ENCODE results near the gene LPCAT2. TPM values are rescaled to one million over a fixed set of nuclear protein-coding genes. Genes with fewer than 3 reads are reported as not detected.

Gene LPCAT2
- total and polyA plus RNA-seq, 7 donors = 1.0 to 4.3 (median 2.1) TPM

- DNase-seq = no peak
- intact Hi-C loops (cut with DNase I) = no loop called here
- TF ChIP-seq, protein P1, sequence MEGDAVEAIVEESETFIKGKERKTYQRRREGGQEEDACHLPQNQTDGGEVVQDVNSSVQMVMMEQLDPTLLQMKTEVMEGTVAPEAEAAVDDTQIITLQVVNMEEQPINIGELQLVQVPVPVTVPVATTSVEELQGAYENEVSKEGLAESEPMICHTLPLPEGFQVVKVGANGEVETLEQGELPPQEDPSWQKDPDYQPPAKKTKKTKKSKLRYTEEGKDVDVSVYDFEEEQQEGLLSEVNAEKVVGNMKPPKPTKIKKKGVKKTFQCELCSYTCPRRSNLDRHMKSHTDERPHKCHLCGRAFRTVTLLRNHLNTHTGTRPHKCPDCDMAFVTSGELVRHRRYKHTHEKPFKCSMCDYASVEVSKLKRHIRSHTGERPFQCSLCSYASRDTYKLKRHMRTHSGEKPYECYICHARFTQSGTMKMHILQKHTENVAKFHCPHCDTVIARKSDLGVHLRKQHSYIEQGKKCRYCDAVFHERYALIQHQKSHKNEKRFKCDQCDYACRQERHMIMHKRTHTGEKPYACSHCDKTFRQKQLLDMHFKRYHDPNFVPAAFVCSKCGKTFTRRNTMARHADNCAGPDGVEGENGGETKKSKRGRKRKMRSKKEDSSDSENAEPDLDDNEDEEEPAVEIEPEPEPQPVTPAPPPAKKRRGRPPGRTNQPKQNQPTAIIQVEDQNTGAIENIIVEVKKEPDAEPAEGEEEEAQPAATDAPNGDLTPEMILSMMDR (IDR thresholded peaks at IDR 0.05) = no peak
- Histone ChIP-seq H3K4me3 (no peak overlapping the region), H3K36me3 (ENCODE audit: insufficient read depth in 1 of 2, low read depth in 1 of 2) (no peaks in the 10 kb centered on the region), H3K27me3 (ENCODE audit: insufficient read depth in 3 of 3, low read length in 2 of 3) (no peaks in the 10 kb centered on the region), H3K4me1 (no peaks in the 10 kb centered on the region), H3K9me3 (no peaks in the 10 kb centered on the region), H3K27ac (no peak overlapping the region)
- ATAC-seq = peak in 1 of 4 donors; percentile 96
These were observed 43.7 kb downstream of the LPCAT2 start for GRCh38 chr16:55552621-55553020.

DNA sequence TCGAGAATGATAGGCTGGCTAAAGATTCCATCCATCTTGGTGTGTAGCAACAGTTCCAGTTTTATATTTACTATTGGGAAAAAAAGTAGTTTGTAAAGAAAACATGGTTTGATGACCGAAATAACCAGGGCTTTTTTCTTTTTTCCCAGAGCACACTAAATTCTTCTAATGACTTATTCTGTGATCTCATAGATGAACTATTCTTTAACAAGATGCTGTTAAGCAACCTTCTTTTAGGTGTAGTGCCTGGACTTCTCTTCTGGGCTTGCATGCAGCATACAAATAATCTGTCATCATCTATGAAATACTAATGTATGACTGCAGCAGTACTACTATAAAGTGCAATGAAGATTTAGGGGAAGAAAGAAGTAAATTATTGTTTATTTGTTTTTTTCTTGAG, 46.6 kb downstream of the LPCAT2 start:
- Histone ChIP-seq H3K4me3 (no peak overlapping the region), H3K9me3 (no peaks in the 10 kb centered on the region), H3K4me1 (no peaks in the 10 kb centered on the region), H3K36me3 (ENCODE audit: insufficient read depth in 1 of 2, low read depth in 1 of 2) (no peaks in the 10 kb centered on the region), H3K27ac (no peak overlapping the region), H3K27me3 (ENCODE audit: insufficient read depth in 3 of 3, low read length in 2 of 3) (no peaks in the 10 kb centered on the region)
- no peak for DNase-seq
- WGBS, 3 donors = 66 to 88% (median 81%) methylated on average over 2 of the region's 2 CpGs
- TF ChIP-seq, protein P1 (IDR thresholded peaks at IDR 0.05) = no peak
- intact Hi-C loops (cut with DNase I) = no loop called here
- no peak for ATAC-seq

GRCh38 chr16:55557186-55557585, 48.3 kb downstream of the LPCAT2 start:
- TF ChIP-seq, protein P1 (IDR thresholded peaks at IDR 0.05) = no peak
- H3K4me3 ChIP-seq = no peak overlapping the region
- no peaks in the 10 kb centered on the region for H3K4me1 ChIP-seq
- no peaks in the 10 kb centered on the region for H3K9me3 ChIP-seq
- intact Hi-C loops (cut with DNase I) = no loop called here
- DNase-seq = no peak
- no peak overlapping the region for H3K27ac ChIP-seq
- H3K27me3 ChIP-seq (ENCODE audit: insufficient read depth in 3 of 3, low read length in 2 of 3) = no peaks in the 10 kb centered on the region
- no peak for ATAC-seq
- no peaks in the 10 kb centered on the region for H3K36me3 ChIP-seq (ENCODE audit: insufficient read depth in 1 of 2, low read depth in 1 of 2)

GRCh38 chr16:55559233-55559632, 50.4 kb downstream of the LPCAT2 start:
- H3K4me3 ChIP-seq = no peak overlapping the region
- no peaks in the 10 kb centered on the region for H3K9me3 ChIP-seq
- DNase-seq (no peak), ATAC-seq (no peak)
- TF ChIP-seq, protein P1 (IDR thresholded peaks at IDR 0.05) = no peak
- intact Hi-C loops (cut with DNase I) = no loop called here
- no peaks in the 10 kb centered on the region for H3K36me3 ChIP-seq (ENCODE audit: insufficient read depth in 1 of 2, low read depth in 1 of 2)
- H3K27me3 ChIP-seq (ENCODE audit: insufficient read depth in 3 of 3, low read length in 2 of 3) = no peaks in the 10 kb centered on the region
- H3K4me1 ChIP-seq = peaks cover under 1% of the 10 kb centered on the region
- no peak overlapping the region for H3K27ac ChIP-seq

DNA sequence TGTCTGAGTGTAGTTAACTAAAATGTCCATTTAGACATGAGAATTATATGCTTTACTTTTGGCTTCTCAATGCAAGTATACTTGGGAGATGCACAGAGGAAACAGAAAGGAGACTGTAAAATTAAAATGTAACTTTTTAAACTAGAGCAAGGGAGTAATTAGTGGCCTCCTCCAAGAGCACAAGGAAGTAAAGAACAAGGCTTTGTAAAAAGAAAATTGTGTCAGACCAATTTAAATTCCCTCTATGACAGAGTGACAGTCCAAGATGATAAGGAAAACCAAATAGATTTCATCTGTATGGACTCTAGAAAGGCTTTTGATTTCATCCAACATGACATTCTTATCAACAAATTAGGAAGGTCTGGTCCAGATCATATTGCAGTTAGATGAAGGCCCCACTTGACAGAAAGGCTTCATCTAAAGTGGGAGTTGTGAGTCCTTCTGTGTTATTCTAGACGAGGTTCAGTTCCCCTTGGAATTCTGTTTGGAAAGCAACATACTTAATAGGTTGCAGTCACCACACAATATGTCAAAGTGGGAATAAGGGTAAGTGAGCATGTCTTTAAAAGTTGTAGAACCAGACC, 51.2 kb downstream of the LPCAT2 start:
- H3K27me3 ChIP-seq (ENCODE audit: insufficient read depth in 3 of 3, low read length in 2 of 3) = no peaks in the 10 kb centered on the region
- TF ChIP-seq, protein P1 (IDR thresholded peaks at IDR 0.05) = no peak
- H3K36me3 ChIP-seq (ENCODE audit: insufficient read depth in 1 of 2, low read depth in 1 of 2) = no peaks in the 10 kb centered on the region
- H3K4me1 ChIP-seq = peaks cover 5% of the 10 kb centered on the region
- 50 to 68% (median 56%) methylated on average over 1 of the region's 1 CpG for WGBS, 3 donors
- no peak overlapping the region for H3K4me3 ChIP-seq
- H3K27ac ChIP-seq = no peak overlapping the region
- intact Hi-C loops (cut with DNase I) = no loop called here
- ATAC-seq (no peak), DNase-seq (no peak)
- no peaks in the 10 kb centered on the region for H3K9me3 ChIP-seq
